HepG2 (cell line): ENCODE measurements around the gene TMEM185B. TPM values are rescaled to one million over a fixed set of nuclear protein-coding genes. Genes with fewer than 3 reads are reported as not detected.

Experiments used
- CBX1 ChIP-seq: IDR thresholded peaks from one replicate; pipeline ENCODE4 v1.6.1; 2016; ENCODE audit warnings: antibody characterized with exemption, low read depth
- CEBPG ChIP-seq: IDR thresholded peaks from 2 replicates; pipeline ENCODE4 v1.6.1; 2016
- CTCF ChIP-seq: sonication (generic); formaldehyde crosslinking; IDR thresholded peaks from 2 replicates; pipeline ENCODE4 v1.5.0; 2020; ENCODE audit warnings: mild to moderate bottlenecking, missing genetic modification reagents, moderate library complexity
- EED ChIP-seq: sonication (generic); formaldehyde crosslinking; IDR thresholded peaks from 2 replicates; pipeline ENCODE4 v1.5.0; 2020; ENCODE audit warnings: mild to moderate bottlenecking, missing genetic modification reagents
- ERF ChIP-seq: IDR thresholded peaks from 2 replicates; pipeline ENCODE4 v1.6.1; 2018; ENCODE audit warnings: missing biosample characterization, missing genetic modification reagents
- FOXK1 ChIP-seq: sonication (generic); formaldehyde crosslinking; IDR thresholded peaks from 2 replicates; pipeline ENCODE4 v1.4.0; 2020; ENCODE audit warnings: low read depth, missing genetic modification reagents, borderline replicate concordance
- HINFP ChIP-seq: sonication (generic); formaldehyde crosslinking; IDR thresholded peaks from 2 replicates; pipeline ENCODE4 v1.4.0; 2020; ENCODE audit warnings: low read depth, mild to moderate bottlenecking, missing genetic modification reagents
- IKZF4 ChIP-seq: sonication (generic); formaldehyde crosslinking; IDR thresholded peaks from 2 replicates; pipeline ENCODE4 v1.5.1; 2020; ENCODE audit warnings: borderline replicate concordance, mild to moderate bottlenecking, low read depth, missing genetic modification reagents; ENCODE audit errors: not compliant biosample characterization
- KLF12 ChIP-seq: sonication (generic); formaldehyde crosslinking; IDR thresholded peaks from 2 replicates; pipeline ENCODE4 v1.4.0; 2020; ENCODE audit warnings: missing genetic modification reagents, borderline replicate concordance
- KLF16 ChIP-seq, 2 experiments: sonication (generic) in 1 of 2; formaldehyde crosslinking in 1 of 2; IDR thresholded peaks; 2 replicates each; pipeline versions ENCODE4 v1.6.1 to v1.8.0; 2016 to 2023; ENCODE audit warnings: missing genetic modification reagents in 2 of 2, missing compliant biosample characterization in 1 of 2
- NKX3-1 ChIP-seq: sonication (generic); formaldehyde crosslinking; IDR thresholded peaks from 2 replicates; pipeline ENCODE4 v1.5.0; 2020; ENCODE audit warnings: missing genetic modification reagents
- RBM39 ChIP-seq: fragments of 200-400 bp; formaldehyde crosslinking; IDR thresholded peaks from one replicate; pipeline ENCODE4 v1.6.1; 2018; ENCODE audit warnings: antibody characterized with exemption, mild to moderate bottlenecking, low read depth, low read length; ENCODE audit not compliant: poor library complexity, severe bottlenecking
- TBX2 ChIP-seq: sonication (generic); formaldehyde crosslinking; IDR thresholded peaks from 2 replicates; pipeline ENCODE4 v1.5.0; 2020; ENCODE audit warnings: missing genetic modification reagents, mild to moderate bottlenecking, borderline replicate concordance
- TOE1 ChIP-seq: sonication (generic); formaldehyde crosslinking; IDR thresholded peaks from 2 replicates; pipeline ENCODE4 v1.4.0; 2020; ENCODE audit warnings: mild to moderate bottlenecking, missing genetic modification reagents
- ZNF317 ChIP-seq: sonication (generic); formaldehyde crosslinking; IDR thresholded peaks from 2 replicates; pipeline ENCODE4 v1.5.0; 2020; ENCODE audit warnings: mild to moderate bottlenecking, missing genetic modification reagents
- ZNF609 ChIP-seq: sonication (generic); formaldehyde crosslinking; IDR thresholded peaks from 2 replicates; pipeline ENCODE4 v1.4.0; 2020; ENCODE audit warnings: mild to moderate bottlenecking, missing genetic modification reagents, borderline replicate concordance
- polyA plus RNA-seq, 8 experiments: library from polyadenylated mRNA; depleted of rRNA in 3 of 8; stranded (reverse) in 7 of 8; unstranded in 1 of 8; fragments of >200 nt; fragmentation: Illumina TruSeq in 4 of 8; extraction: Trizol in 4 of 8; gene quantifications; 2 replicates each; pipeline versions ENCODE4 v1.2.1 to v1.2.3, GENCODE V29; 2011 to 2016; ENCODE audit warnings: low read depth in 4 of 8, missing spikeins in 1 of 8, mixed read lengths in 1 of 8; ENCODE audit not compliant: insufficient read depth in 1 of 8
- total RNA-seq, 5 experiments: library from RNA; depleted of rRNA; stranded (reverse); fragments of >200 nt; fragmentation: Illumina TruSeq; extraction: Trizol; gene quantifications; 2 replicates each; pipeline ENCODE4 v1.2.3, GENCODE V29; 2016; ENCODE audit warnings: low read depth in 1 of 5
- TF ChIP-seq, protein P1 (sequence below): IDR thresholded peaks from 2 replicates; pipeline ENCODE4 v1.6.1; 2016; ENCODE audit warnings: mild to moderate bottlenecking
- TF ChIP-seq, protein P2 (sequence below): sonication (generic); formaldehyde crosslinking; IDR thresholded peaks from 2 replicates; pipeline ENCODE4 v1.4.0; 2020; ENCODE audit warnings: mild to moderate bottlenecking, missing genetic modification reagents

Gene TMEM185B
- total and polyA plus RNA-seq, 2 of the 13 experiments (the other 11 are each of a cell fraction or from before 2014, with no cell fraction given): 5.6 to 7.0 TPM

DNA sequence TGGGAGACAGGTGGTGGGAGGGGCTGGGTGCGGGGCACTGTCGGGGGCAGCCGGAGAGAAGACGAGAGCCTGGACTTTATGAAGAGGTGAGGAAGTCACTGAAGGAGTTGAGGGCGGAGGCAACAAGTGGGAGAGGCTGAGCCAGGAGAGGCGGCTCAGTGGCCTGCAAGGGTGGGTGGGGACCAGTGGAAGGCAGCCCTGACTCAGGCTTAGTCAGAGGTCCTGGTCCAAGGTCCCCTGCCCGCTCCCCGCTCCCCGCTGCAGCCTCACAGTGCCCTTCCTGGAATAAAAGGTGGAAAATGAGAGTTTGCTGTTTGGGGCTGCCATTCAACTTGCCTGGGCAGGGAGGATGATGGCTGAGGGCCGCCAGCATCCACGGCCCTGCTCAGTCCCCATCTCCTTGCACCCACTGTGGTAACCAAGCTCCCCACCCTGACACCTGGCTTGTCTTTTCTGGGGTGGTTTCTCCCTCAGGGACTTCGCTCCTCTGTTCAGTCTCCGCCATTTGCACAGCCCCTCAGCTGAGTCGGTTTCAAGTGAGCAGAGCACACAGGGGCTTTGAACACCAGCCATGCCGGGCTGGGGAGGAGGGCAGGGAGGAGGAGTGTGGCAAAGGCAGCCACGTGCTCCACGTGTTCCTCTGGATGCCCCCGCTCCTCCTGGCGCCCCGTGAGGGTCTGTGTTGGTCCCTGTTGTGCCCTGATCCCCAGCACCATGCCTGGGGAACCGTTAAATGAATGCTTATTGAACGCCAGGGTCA is 15.7 kb upstream of the TMEM185B start (continued):
- TF ChIP-seq, protein P1, sequence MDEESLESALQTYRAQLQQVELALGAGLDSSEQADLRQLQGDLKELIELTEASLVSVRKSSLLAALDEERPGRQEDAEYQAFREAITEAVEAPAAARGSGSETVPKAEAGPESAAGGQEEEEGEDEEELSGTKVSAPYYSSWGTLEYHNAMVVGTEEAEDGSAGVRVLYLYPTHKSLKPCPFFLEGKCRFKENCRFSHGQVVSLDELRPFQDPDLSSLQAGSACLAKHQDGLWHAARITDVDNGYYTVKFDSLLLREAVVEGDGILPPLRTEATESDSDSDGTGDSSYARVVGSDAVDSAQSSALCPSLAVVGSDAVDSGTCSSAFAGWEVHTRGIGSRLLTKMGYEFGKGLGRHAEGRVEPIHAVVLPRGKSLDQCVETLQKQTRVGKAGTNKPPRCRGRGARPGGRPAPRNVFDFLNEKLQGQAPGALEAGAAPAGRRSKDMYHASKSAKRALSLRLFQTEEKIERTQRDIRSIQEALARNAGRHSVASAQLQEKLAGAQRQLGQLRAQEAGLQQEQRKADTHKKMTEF (CRISPR knock-in tag): no peak; the same call in 1 of the 2 replicates
- no peak for TF ChIP-seq TOE1 (CRISPR knock-in tag)
- TF ChIP-seq IKZF4 (CRISPR knock-in tag): peak; percentile 17
- TF ChIP-seq EED (CRISPR knock-in tag): 0 out of 2 replicates have a peak, but pooled peaks have one; percentile 87
- TF ChIP-seq CBX1: peak; percentile 19
- TF ChIP-seq NKX3-1 (CRISPR knock-in tag): no peak
- peak; percentile 40 for TF ChIP-seq RBM39
- no peak for TF ChIP-seq CEBPG (CRISPR knock-in tag)
- no peak for TF ChIP-seq KLF12 (CRISPR knock-in tag)
- peak; percentile 20; the same call in 1 of the 2 replicates for TF ChIP-seq FOXK1 (CRISPR knock-in tag)
- TF ChIP-seq ZNF609 (CRISPR knock-in tag): peak; percentile 44; the same call in 1 of the 2 replicates
- peak; percentile 55; the same call in 1 of the 2 replicates for TF ChIP-seq TBX2
- TF ChIP-seq KLF16 (CRISPR knock-in tag; IDR thresholded peaks at IDR 0.05): peak in 1 of 2 experiments; percentile 47; a peak in 2 of 4 replicates
- TF ChIP-seq ERF: peak; percentile 47
- TF ChIP-seq, protein P2, sequence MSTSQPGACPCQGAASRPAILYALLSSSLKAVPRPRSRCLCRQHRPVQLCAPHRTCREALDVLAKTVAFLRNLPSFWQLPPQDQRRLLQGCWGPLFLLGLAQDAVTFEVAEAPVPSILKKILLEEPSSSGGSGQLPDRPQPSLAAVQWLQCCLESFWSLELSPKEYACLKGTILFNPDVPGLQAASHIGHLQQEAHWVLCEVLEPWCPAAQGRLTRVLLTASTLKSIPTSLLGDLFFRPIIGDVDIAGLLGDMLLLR (CRISPR knock-in tag): 0 out of 2 replicates have a peak, but pooled peaks have one; percentile 82
- TF ChIP-seq ZNF317 (CRISPR knock-in tag): peak; percentile 33; the same call in 1 of the 2 replicates
- 0 out of 2 replicates have a peak, but pooled peaks have one; percentile 67 for TF ChIP-seq HINFP (CRISPR knock-in tag)
- TF ChIP-seq CTCF (CRISPR knock-in tag): peak; percentile 37
